GM18870 (cell line): ENCODE measurements around the gene PPP4C.

Experiments used
- ATAC-seq: cut with Tn5 transposase; IDR thresholded peaks from one replicate; pipeline ENCODE4 v1.9.1; 2021; ENCODE audit warnings: moderate library complexity; ENCODE audit not compliant: unreplicated experiment

Gene PPP4C

GRCh38 chr16:30054959-30055553 is 20.7 kb upstream of the PPP4C start:
- no peak for ATAC-seq

- no peak for ATAC-seq
Measured at GRCh38 chr16:30060346-30060745, 15.4 kb upstream of the PPP4C start.

- no peak for ATAC-seq
Measured at GRCh38 chr16:30060836-30061554, 14.8 kb upstream of the PPP4C start.

DNA sequence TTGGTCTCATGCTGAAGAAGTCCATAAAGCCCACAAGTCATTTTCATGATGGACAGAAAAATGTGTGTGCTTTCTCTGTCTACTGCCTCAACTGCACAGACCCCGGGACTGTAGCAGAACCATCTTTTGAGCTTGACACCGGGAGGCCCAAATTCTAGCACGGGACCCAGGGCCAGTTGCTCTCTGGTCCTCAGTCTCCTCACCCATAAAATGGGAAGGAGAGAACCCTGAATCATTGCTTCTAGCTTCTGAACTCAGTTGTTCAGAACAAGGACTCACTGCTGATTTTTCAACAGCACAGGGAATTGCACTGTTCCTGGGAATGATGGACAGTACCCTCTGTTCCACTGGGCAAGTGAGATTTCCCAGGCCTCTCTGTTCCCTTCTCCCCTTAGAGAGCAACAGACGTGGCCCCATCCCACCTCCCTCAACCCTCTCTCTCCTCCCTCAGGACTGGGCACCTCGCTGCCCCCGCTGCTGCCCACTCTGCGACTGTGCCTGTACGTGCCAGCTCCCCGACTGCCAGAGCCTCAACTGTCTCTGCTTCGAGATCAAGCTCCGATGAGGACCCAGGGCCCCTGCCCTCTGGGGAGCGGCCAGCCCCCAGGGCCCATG is 12.4 kb upstream of the PPP4C start:
- no peak for ATAC-seq

DNA sequence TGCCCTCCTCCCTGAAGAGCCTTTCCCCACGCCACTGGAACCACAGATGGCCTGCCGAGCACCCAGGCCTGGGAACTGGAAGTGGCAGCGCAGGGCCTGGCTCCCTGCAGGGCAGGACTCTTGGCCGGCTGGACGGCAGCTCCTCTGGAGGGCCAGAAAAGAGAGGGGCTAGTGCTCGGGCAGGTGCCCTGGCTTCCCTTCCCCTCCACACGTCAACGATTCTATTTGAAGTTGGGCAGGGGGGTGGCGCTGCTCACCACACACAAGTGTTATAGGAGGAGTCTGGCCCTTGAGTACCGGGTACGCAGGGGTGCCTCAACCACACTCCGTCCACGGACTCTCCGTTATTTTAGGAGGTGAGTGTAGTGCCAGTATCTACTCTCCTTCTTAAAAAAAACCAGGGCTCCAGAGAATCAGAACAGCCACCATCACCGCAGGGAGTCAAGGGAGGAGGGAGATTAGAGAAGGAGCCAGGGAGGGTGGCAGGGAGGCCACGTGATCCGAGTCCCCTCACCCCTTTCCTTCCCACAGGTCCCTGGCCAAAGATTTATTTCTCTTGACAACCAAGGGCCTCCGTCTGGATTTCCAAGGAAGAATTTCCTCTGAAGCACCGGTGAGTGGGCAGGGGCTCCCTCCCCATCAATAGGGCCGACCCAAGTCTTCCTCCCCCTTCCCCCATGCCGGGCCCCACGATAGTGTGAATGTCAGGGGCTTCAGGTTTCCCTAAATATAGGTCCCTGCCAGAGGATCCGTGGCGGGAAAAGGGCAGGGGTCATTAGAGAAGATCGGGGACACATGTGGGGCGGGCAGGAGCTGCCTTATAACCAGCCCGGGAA is 11.7 kb upstream of the PPP4C start:
- no peak for ATAC-seq

- peak; percentile 4 for ATAC-seq
Measured at GRCh38 chr16:30064729-30065101, 11.1 kb upstream of the PPP4C start.

- peak; percentile 61 for ATAC-seq
Measured at GRCh38 chr16:30065102-30065942, 10.5 kb upstream of the PPP4C start, which contains the start of gene ALDOA. ALDOA (plus strand) TSS chr16:30065760; CDS start chr16:30066898, 1,138 bp downstream.

DNA sequence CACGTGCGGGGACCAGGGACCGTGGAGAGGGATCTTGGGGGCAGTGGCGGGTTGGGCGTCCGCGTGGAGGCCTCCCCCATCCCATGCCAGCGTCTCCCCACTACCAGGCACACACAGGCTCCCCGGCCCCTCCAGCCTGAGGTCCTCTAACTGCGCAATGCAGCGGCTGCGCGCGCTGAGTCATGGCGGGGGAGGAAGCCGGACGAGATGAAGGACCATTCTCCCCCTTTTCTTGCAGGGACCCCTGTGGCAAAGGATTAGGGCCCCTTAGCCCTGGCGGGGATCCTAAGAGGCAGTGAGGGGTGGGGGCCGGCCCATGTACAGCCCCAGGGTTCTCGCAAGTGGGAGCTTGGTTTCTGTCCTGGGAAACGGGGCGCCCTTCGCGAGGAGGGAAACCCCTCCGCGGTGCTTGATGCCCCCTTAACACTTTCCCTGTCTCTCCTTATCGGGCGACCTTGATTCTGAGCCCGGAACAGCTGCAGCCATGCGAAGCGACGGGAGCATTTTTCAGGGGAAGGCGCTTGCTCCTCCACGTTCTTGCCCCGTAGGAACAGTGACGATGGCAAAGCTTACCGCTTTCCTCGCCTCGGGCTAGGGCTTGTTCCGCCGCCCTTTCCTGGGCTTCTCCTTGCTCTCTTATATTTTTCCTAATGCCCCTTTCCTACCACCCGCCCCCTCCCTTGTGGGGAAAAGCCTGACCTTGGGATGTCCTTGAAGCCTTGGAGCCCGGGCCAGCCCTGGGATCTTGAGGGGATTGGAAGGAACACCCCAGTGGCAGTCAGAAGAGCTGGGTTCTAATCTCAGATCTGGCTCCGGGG is 9.6 kb upstream of the PPP4C start:
- ATAC-seq = no peak

- ATAC-seq = no peak
Measured at GRCh38 chr16:30066761-30067583, 8.8 kb upstream of the PPP4C start.

DNA sequence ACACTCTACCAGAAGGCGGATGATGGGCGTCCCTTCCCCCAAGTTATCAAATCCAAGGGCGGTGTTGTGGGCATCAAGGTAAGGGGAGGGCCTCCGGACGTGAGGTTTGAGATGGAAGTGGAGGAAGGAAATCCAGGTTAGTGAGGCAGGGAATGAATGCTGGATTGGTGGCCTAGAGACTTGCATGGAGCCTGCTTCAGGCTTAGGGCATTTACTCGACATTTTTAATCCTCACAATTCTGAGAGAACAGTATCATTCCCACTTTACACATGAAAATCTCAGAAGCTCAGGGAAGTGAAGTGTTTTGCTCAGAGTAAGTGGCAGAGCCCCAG is 8.2 kb upstream of the PPP4C start:
- ATAC-seq = no peak

GRCh38 chr16:30068333-30068732 is 7.5 kb upstream of the PPP4C start:
- ATAC-seq = no peak

DNA sequence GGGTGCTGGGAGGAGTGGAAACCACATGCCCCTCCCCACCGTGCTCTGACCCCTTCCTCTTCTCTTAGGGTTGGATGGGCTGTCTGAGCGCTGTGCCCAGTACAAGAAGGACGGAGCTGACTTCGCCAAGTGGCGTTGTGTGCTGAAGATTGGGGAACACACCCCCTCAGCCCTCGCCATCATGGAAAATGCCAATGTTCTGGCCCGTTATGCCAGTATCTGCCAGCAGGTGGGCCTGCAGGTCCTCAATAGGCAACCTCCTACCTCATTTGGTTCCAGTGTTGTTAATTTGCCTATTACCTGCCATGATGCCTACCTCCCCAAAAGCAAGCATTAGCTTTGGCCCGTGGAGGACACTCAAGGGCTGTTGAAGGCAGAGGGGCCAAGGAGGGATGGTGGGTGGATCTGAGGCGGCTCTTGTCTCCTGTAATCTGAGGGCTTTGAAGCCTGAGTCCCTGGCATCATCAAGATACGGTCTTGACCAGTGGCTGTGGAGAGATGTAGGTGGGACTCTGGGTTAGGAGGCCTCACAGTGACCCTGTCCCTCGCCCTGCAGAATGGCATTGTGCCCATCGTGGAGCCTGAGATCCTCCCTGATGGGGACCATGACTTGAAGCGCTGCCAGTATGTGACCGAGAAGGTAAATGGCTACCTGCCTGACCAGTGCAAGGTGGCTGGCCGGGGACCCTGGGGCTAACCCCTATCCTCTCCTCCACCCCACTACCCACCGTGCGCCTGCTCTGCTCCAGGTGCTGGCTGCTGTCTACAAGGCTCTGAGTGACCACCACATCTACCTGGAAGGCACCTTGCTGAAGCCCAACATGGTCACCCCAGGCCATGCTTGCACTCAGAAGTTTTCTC is 6.8 kb upstream of the PPP4C start:
- ATAC-seq = no peak

GRCh38 chr16:30069611-30070462 is 6.0 kb upstream of the PPP4C start:
- no peak for ATAC-seq

DNA sequence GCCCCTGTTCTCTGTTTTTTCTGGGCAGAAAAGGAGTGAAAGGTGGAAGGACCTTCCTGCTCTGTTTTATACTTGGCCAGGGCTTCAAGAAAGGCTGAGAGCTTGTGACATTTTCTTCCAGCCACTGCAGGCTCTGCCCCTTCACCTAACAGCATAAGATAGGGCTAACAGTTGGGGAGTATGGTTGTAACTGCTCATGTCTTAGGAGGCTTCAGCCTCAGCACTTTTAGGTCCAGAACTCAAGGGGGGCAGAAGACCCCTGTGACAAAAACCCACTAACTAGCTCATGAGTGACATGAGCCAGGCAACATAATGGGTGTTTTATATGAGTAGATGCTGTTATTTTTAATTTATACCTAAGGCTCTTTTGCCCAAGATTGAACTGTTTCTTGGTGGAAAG is 5.3 kb upstream of the PPP4C start:
- no peak for ATAC-seq

- no peak for ATAC-seq
Measured at GRCh38 chr16:30076276-30076791, 540 bp downstream of the PPP4C start.

DNA sequence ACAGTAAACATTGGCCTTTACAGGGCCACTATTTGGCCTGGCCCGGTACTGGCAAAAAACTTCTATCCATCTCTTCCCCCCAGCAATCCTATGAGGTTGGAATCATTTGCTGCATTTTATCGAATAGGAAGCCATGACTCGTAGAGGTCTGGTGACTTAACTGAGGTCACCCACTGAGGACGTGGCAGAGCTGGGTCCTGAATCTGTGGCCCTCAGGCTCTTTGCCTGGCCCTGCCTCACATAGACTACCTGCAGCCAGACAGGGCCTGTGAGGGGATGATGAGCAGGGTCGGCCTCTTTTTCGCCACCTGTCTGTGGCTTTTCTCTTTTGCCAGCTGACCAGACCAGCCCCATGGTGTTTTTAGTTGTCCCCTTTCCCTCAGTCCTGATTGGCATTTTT is 1.9 kb downstream of the PPP4C start:
- ATAC-seq = no peak

- ATAC-seq = no peak
Measured at GRCh38 chr16:30078744-30079143, 3.0 kb downstream of the PPP4C start.
